PC-3 (cell line): Measurements from ENCODE around the gene SRGAP1. TPM values are rescaled to one million over a fixed set of nuclear protein-coding genes. Genes with fewer than 3 reads are reported as not detected.

Source experiments
- ATAC-seq: fragments of 200-7000 bp; cut with Tn5 transposase; 2 replicates; pipeline ENCODE4 v1.9.1; 2020; ENCODE audit warnings: mild to moderate bottlenecking, moderate library complexity
- BruUV-seq: library from RNA; stranded (reverse); fragments of 400-500 nt; replicated peaks from 2 replicates; lab custom pipeline; 2021; lab: Mats Ljungman, UMichigan
- CTCF ChIA-PET: fragments of 300-600 bp; sonication (Branson Sonifier 250); formaldehyde crosslinking; loops from one replicate; lab custom pipeline; 2022; ENCODE audit warnings: antibody characterized with exemption; lab: Charles Lee
- POLR2A ChIA-PET: fragments of 300-600 bp; sonication (Branson Sonifier 250); formaldehyde crosslinking; loops from one replicate; lab custom pipeline; 2022; ENCODE audit warnings: antibody characterized with exemption; ENCODE audit not compliant: unreplicated experiment; lab: Charles Lee
- DNase-seq: peaks from one replicate; pipeline ENCODE4 v3.0.0-alpha.2; 2015
- H2AFZ ChIP-seq: fragments of 300-600 bp; sonication (generic); 2 replicates; pipeline ENCODE4 v1.6.0; 2016; ENCODE audit warnings: antibody characterized with exemption, low read length
- H3F3A ChIP-seq: fragments of 300-600 bp; sonication (generic); one replicate; pipeline ENCODE4 v1.6.0; 2017; ENCODE audit warnings: antibody characterized with exemption, low read length, control low read depth, mild to moderate bottlenecking; ENCODE audit not compliant: unreplicated experiment
- H3K27ac ChIP-seq: fragments of 300-600 bp; sonication (generic); 2 replicates; pipeline ENCODE4 v1.5.1; 2016; ENCODE audit warnings: mild to moderate bottlenecking, low read length
- H3K27me3 ChIP-seq: fragments of 300-600 bp; sonication (generic); 2 replicates; pipeline ENCODE4 v1.6.1; 2016; ENCODE audit warnings: low read length, mixed read lengths
- H3K36me3 ChIP-seq: fragments of 300-600 bp; sonication (generic); 2 replicates; pipeline ENCODE4 v1.6.1; 2016; ENCODE audit warnings: low read depth, mixed run types, low read length, mixed read lengths
- H3K4me1 ChIP-seq: fragments of 300-600 bp; sonication (generic); 2 replicates; pipeline ENCODE4 v1.5.1; 2016; ENCODE audit warnings: low read length; ENCODE audit not compliant: insufficient read depth
- H3K4me2 ChIP-seq: fragments of 300-600 bp; sonication (generic); 2 replicates; pipeline ENCODE4 v1.6.0; 2016; ENCODE audit warnings: low read length
- H3K4me3 ChIP-seq: fragments of 300-600 bp; sonication (generic); 2 replicates; pipeline ENCODE4 v1.5.1; 2016; ENCODE audit warnings: mild to moderate bottlenecking, low read length, mixed read lengths
- H3K79me2 ChIP-seq: fragments of 300-600 bp; sonication (generic); 2 replicates; pipeline ENCODE4 v1.6.1; 2017; ENCODE audit warnings: low read length, mixed read lengths
- H3K9ac ChIP-seq: fragments of 300-600 bp; sonication (generic); 2 replicates; pipeline ENCODE4 v1.6.0; 2016; ENCODE audit warnings: mild to moderate bottlenecking, low read length
- H3K9me2 ChIP-seq: fragments of 300-600 bp; sonication (generic); replicated peaks from 2 replicates; pipeline ENCODE4 v1.6.1; 2016; ENCODE audit warnings: mixed run types, low read length, mixed read lengths
- H3K9me3 ChIP-seq: fragments of 300-600 bp; sonication (generic); 2 replicates; pipeline ENCODE4 v1.6.1; 2016; ENCODE audit warnings: low read length, mixed read lengths
- H4K20me1 ChIP-seq: fragments of 300-600 bp; sonication (generic); 2 replicates; pipeline ENCODE4 v1.6.1; 2016; ENCODE audit warnings: low read length, mixed read lengths
- CTCF ChIP-seq: fragments of 300-600 bp; sonication (generic); conservative IDR thresholded peaks from 2 replicates; pipeline ENCODE4 v1.5.1; 2017; ENCODE audit warnings: antibody characterized with exemption, low read depth, mild to moderate bottlenecking, low read length
- EZH2 ChIP-seq: fragments of 300-600 bp; sonication (generic); IDR thresholded peaks from one replicate; pipeline ENCODE4 v1.6.1; 2017; ENCODE audit warnings: antibody characterized with exemption, mild to moderate bottlenecking, low read length; ENCODE audit not compliant: unreplicated experiment
- EZH2phosphoT487 ChIP-seq: fragments of 300-600 bp; sonication (generic); IDR thresholded peaks from 2 replicates; pipeline ENCODE4 v1.6.1; 2018; ENCODE audit warnings: mild to moderate bottlenecking, antibody characterized with exemption, low read length, borderline replicate concordance
- intact Hi-C: fragments of 100-400 bp; cut with micrococcal nuclease; formaldehyde crosslinking; loops from 2 replicates; pipeline ENCODE4 v1.9.0; 2023
- total RNA-seq: library from RNA; depleted of rRNA; stranded (reverse); fragments of >200 nt; gene quantifications from 2 replicates; pipeline ENCODE4 v1.2.3, GENCODE V29; 2014

Gene SRGAP1
- total RNA-seq, 1 experiment from 2014 or later, result 11.0 TPM

GRCh38 chr12:63795944-63796343 lies 48.6 kb upstream of the SRGAP1 start:
- POLR2A ChIA-PET, result no interaction called here
- no peaks in the 10 kb centered on the region for H3K27me3 ChIP-seq
- no peaks in the 10 kb centered on the region for H3F3A ChIP-seq
- no peak overlapping the region for H3K4me3 ChIP-seq
- BruUV-seq, result no TSS peak
- TF ChIP-seq EZH2, result no peak
- no peak for TF ChIP-seq EZH2phosphoT487
- TF ChIP-seq CTCF, result no peak
- no peaks in the 10 kb centered on the region for H3K9me2 ChIP-seq
- no peak for ATAC-seq
- H3K4me1 ChIP-seq, result no peaks in the 10 kb centered on the region
- H3K9me3 ChIP-seq, result no peaks in the 10 kb centered on the region
- no peak overlapping the region for H2AFZ ChIP-seq
- intact Hi-C loops, result no loop called here
- H3K36me3 ChIP-seq, result 0 out of 2 replicates have a peak, but pooled peaks cover 5% of the 10 kb centered on the region
- H3K4me2 ChIP-seq, result no peak overlapping the region
- H4K20me1 ChIP-seq, result no peaks in the 10 kb centered on the region
- H3K27ac ChIP-seq, result no peak overlapping the region
- CTCF ChIA-PET, result no interaction called here
- no peaks in the 10 kb centered on the region for H3K79me2 ChIP-seq
- DNase-seq, result no peak
- H3K9ac ChIP-seq, result no peak overlapping the region

GRCh38 chr12:63802012-63802608 lies 42.4 kb upstream of the SRGAP1 start:
- peaks cover 4% of the 10 kb centered on the region for H3F3A ChIP-seq
- no peaks in the 10 kb centered on the region for H4K20me1 ChIP-seq
- intact Hi-C loops, result loop anchor here (1.0 to 10.0 kb wide), 2 partner anchors 130 to 697 kb away; no protein-coding TSS in a partner anchor
- TF ChIP-seq CTCF, result peak; percentile 82
- TF ChIP-seq EZH2phosphoT487, result no peak
- TF ChIP-seq EZH2, result no peak
- H3K79me2 ChIP-seq, result no peaks in the 10 kb centered on the region
- no peaks in the 10 kb centered on the region for H3K9me3 ChIP-seq
- BruUV-seq, result no TSS peak
- ATAC-seq (no peak), DNase-seq (peak; percentile 62)
- no peak overlapping the region for H3K27ac ChIP-seq
- POLR2A ChIA-PET, result no interaction called here
- H3K4me3 ChIP-seq, result no peak overlapping the region
- H3K4me2 ChIP-seq, result no peak overlapping the region
- peaks cover 24% of the 10 kb centered on the region for H3K4me1 ChIP-seq
- CTCF ChIA-PET, result interaction anchor here (0.6 kb wide), 1 partner anchor 362 kb away, joined by 3 read pairs; no protein-coding TSS in a partner anchor
- H3K36me3 ChIP-seq, result peaks cover 3% of the 10 kb centered on the region; the same call in 1 of the 2 replicates
- no peaks in the 10 kb centered on the region for H3K9me2 ChIP-seq
- no peak overlapping the region for H3K9ac ChIP-seq
- no peak overlapping the region for H2AFZ ChIP-seq
- no peaks in the 10 kb centered on the region for H3K27me3 ChIP-seq

- Histone ChIP-seq H3K27ac (no peak overlapping the region), H3F3A (peaks cover 4% of the 10 kb centered on the region), H3K4me1 (peaks cover 24% of the 10 kb centered on the region), H4K20me1 (no peaks in the 10 kb centered on the region), H2AFZ (no peak overlapping the region), H3K79me2 (no peaks in the 10 kb centered on the region), H3K9me3 (no peaks in the 10 kb centered on the region), H3K9ac (no peak overlapping the region), H3K4me2 (no peak overlapping the region), H3K27me3 (no peaks in the 10 kb centered on the region), H3K4me3 (no peak overlapping the region), H3K9me2 (no peaks in the 10 kb centered on the region), H3K36me3 (peaks cover 3% of the 10 kb centered on the region; the same call in 1 of the 2 replicates)
- intact Hi-C loops, result loop anchor here (10.0 kb wide), 1 partner anchor 700 kb away; no protein-coding TSS in a partner anchor
- ATAC-seq, result no peak; the same call in 1 of the 2 replicates
- no TSS peak for BruUV-seq
- DNase-seq, result no peak
- TF ChIP-seq EZH2phosphoT487 (no peak), CTCF (no peak), EZH2 (no peak)
- POLR2A ChIA-PET, result no interaction called here
- CTCF ChIA-PET, result no interaction called here
These were observed 39.8 kb upstream of the SRGAP1 start for GRCh38 chr12:63804746-63805145.
